Measurements from ENCODE around the gene WDR27. TPM values are rescaled to one million over a fixed set of nuclear protein-coding genes. Genes with fewer than 3 reads are reported as not detected.

Gene WDR27
- total and polyA plus RNA-seq, 4 donors, result 4.5 to 58.7 (median 40.4) TPM

Other genes starting within 250 kb of the WDR27 start
- 10 to 100 TPM; 18.3 to 20.6 TPM for gene C6orf120, start 97 bp upstream of the WDR27 start, total RNA-seq
- 1 to 10 TPM; 7.9 to 9.0 TPM for gene C6orf120, start 97 bp upstream of the WDR27 start, polyA plus RNA-seq
- gene PHF10, start 22.5 kb upstream of the WDR27 start, total RNA-seq, result 10 to 100 TPM; 59.4 to 59.8 TPM
- gene PHF10, start 22.5 kb upstream of the WDR27 start, polyA plus RNA-seq, result 10 to 100 TPM; 49.9 to 54.3 TPM
- 1 to 10 TPM; 1.2 to 2.8 TPM for gene DYNLT2, start 49.5 kb upstream of the WDR27 start, total RNA-seq
- gene DYNLT2, start 49.5 kb upstream of the WDR27 start, polyA plus RNA-seq, result 1 to 10 TPM; 1.6 to 1.9 TPM
- gene ERMARD, start 49.6 kb upstream of the WDR27 start, total RNA-seq, result 10 to 100 TPM; 15.0 to 29.3 TPM
- 10 to 100 TPM; 10.3 to 72.8 TPM for gene ERMARD, start 49.6 kb upstream of the WDR27 start, polyA plus RNA-seq